Nephron progenitor cell (in vitro differentiated cells): ENCODE data around the gene AUP1.

ENCODE experiments used
- DNase-seq: peaks from one replicate; pipeline ENCODE4 v3.0.0; 2021
- H3K27ac Mint-ChIP-seq: 2 replicates; pipeline ENCODE4 v1.8.0; 2021; ENCODE audit warnings: mild to moderate bottlenecking, moderate library complexity, mixed read lengths
- H3K27me3 Mint-ChIP-seq: 2 replicates; pipeline ENCODE4 v1.8.0; 2021; ENCODE audit warnings: mild to moderate bottlenecking, low read depth, mixed read lengths; ENCODE audit not compliant: poor library complexity
- H3K36me3 Mint-ChIP-seq: 2 replicates; pipeline ENCODE4 v1.8.0; 2021; ENCODE audit warnings: low read depth, mixed read lengths
- H3K4me1 Mint-ChIP-seq: 2 replicates; pipeline ENCODE4 v1.8.0; 2021; ENCODE audit warnings: mixed read lengths
- H3K4me3 Mint-ChIP-seq: 2 replicates; pipeline ENCODE4 v1.8.0; 2021; ENCODE audit warnings: mild to moderate bottlenecking, moderate library complexity, mixed read lengths
- H3K9me3 Mint-ChIP-seq: 2 replicates; pipeline ENCODE4 v1.8.0; 2021; ENCODE audit warnings: mild to moderate bottlenecking, moderate library complexity, mixed read lengths
- CTCF ChIP-seq: fragments of 200-600 bp; sonication (generic); IDR thresholded peaks from 2 replicates; pipeline ENCODE4 v1.5.0; 2021; ENCODE audit warnings: antibody characterized with exemption

AUP1 gene

GRCh38 chr2:74530239-74531187 lies 1.0 kb upstream of the AUP1 start:
- H3K4me1 Mint-ChIP-seq = peaks cover 38% of the 10 kb centered on the region
- H3K4me3 Mint-ChIP-seq = peak overlapping the region; percentile 99
- H3K36me3 Mint-ChIP-seq = peaks cover 49% of the 10 kb centered on the region
- no peak overlapping the region for H3K27ac Mint-ChIP-seq
- H3K9me3 Mint-ChIP-seq = no peaks in the 10 kb centered on the region
- peak; percentile 55 for DNase-seq
- H3K27me3 Mint-ChIP-seq = peaks cover under 1% of the 10 kb centered on the region
- TF ChIP-seq CTCF = no peak

GRCh38 chr2:74528600-74529356 lies 728 bp downstream of the AUP1 start:
- Mint-ChIP-seq H3K9me3 (no peaks in the 10 kb centered on the region), H3K27me3 (peaks cover 8% of the 10 kb centered on the region), H3K36me3 (peaks cover 46% of the 10 kb centered on the region), H3K4me3 (peak overlapping the region; percentile 99), H3K4me1 (peaks cover 38% of the 10 kb centered on the region), H3K27ac (peak overlapping the region; percentile 96)
- no peak for DNase-seq
- no peak for TF ChIP-seq CTCF

GRCh38 chr2:74527741-74528140 lies 1.8 kb downstream of the AUP1 start:
- Mint-ChIP-seq H3K4me3 (peak overlapping the region; percentile 99), H3K36me3 (peaks cover 39% of the 10 kb centered on the region), H3K9me3 (no peaks in the 10 kb centered on the region), H3K4me1 (peaks cover 38% of the 10 kb centered on the region), H3K27me3 (peaks cover 18% of the 10 kb centered on the region), H3K27ac (no peak overlapping the region)
- TF ChIP-seq CTCF = no peak
- DNase-seq = no peak

GRCh38 chr2:74526649-74527230 lies 2.8 kb downstream of the AUP1 start:
- Mint-ChIP-seq H3K27ac (no peak overlapping the region), H3K4me1 (peaks cover 33% of the 10 kb centered on the region), H3K9me3 (no peaks in the 10 kb centered on the region), H3K36me3 (peaks cover 31% of the 10 kb centered on the region), H3K27me3 (peaks cover 28% of the 10 kb centered on the region), H3K4me3 (no peak overlapping the region)
- no peak for DNase-seq
- no peak for TF ChIP-seq CTCF

- Mint-ChIP-seq H3K27ac (no peak within 1 kb of the TSS), H3K9me3 (no peaks in the 10 kb centered on the region), H3K4me1 (peaks cover 27% of the 10 kb centered on the region), H3K4me3 (peak within 1 kb of the TSS; percentile 58), H3K27me3 (peaks cover 36% of the 10 kb centered on the region), H3K36me3 (peaks cover 30% of the 10 kb centered on the region)
- no peak for TF ChIP-seq CTCF
- DNase-seq = no peak
Observed at GRCh38 chr2:74525717-74526648, 3.5 kb downstream of the AUP1 start, which contains the start of gene DQX1. DQX1 (minus strand) TSS chr2:74526231; CDS start chr2:74525729, 502 bp downstream.
